Measurements from ENCODE around the gene C1QTNF9.
"Not testable (repeated sequence)": the region's sequence is repeated elsewhere in the genome, so short reads cannot be mapped to it uniquely, and the experiment has no call there.

C1QTNF9 gene

GRCh38 chr13:24361113-24361512, 51.7 kb downstream of the C1QTNF9 start:
- DNase-seq (ENCODE audit: low read depth in 2 of 2), result no peak

- DNase-seq (ENCODE audit: low read depth in 2 of 2), result no peak
These were observed 52.5 kb downstream of the C1QTNF9 start for GRCh38 chr13:24361852-24362366.

- no peak for DNase-seq (ENCODE audit: low read depth in 2 of 2)
These were observed 53.1 kb downstream of the C1QTNF9 start for GRCh38 chr13:24362435-24362952.

GRCh38 chr13:24365191-24365590, 55.8 kb downstream of the C1QTNF9 start:
- no peak for DNase-seq (ENCODE audit: low read depth in 2 of 2)

- DNase-seq (ENCODE audit: low read depth in 2 of 2), result not testable (repeated sequence)
These were observed 56.9 kb downstream of the C1QTNF9 start for GRCh38 chr13:24366315-24366714.

- DNase-seq (ENCODE audit: low read depth in 2 of 2), result not testable (repeated sequence)
These were observed 61.9 kb downstream of the C1QTNF9 start for GRCh38 chr13:24371273-24371672.
